Activated naive CD4-positive, alpha-beta T cell treated with anti-CD3 and anti-CD28 coated beads, Interleukin-2, amount 50 U/mL, for 72 hours (primary cell): ENCODE results near the gene ADGRL3. TPM values are rescaled to one million over a fixed set of nuclear protein-coding genes. Genes with fewer than 3 reads are reported as not detected.

Experiments used
- ATAC-seq, 2 donors: fragments of 150-1000 bp; cut with Tn5 transposase; 2 replicates each; pipeline ENCODE4 v1.10.0; 2021; ENCODE audit warnings: mild to moderate bottlenecking in 2 of 2, moderate library complexity in 2 of 2
- DNase-seq, 2 donors: peaks; one replicate each; pipeline ENCODE4 v3.0.0; 2021 to 2022; ENCODE audit warnings: low spot score in 2 of 2
- H3K27ac Mint-ChIP-seq, 2 donors: one replicate each; pipeline ENCODE4 v1.8.0; 2022; ENCODE audit warnings: mild to moderate bottlenecking in 2 of 2, mixed read lengths in 2 of 2
- H3K36me3 Mint-ChIP-seq, 2 donors: one replicate each; pipeline ENCODE4 v1.8.0; 2022; ENCODE audit warnings: mixed read lengths in 2 of 2
- H3K9me3 Mint-ChIP-seq, 2 donors: one replicate each; pipeline ENCODE4 v1.8.0; 2022; ENCODE audit warnings: mixed read lengths in 2 of 2
- total RNA-seq, 2 donors: library from RNA; stranded (reverse); gene quantifications; one replicate each; pipeline ENCODE4 v1.2.3, GENCODE V29; 2022

The ADGRL3 gene
- total RNA-seq, 2 donors from 2014 or later, result not detected

DNA sequence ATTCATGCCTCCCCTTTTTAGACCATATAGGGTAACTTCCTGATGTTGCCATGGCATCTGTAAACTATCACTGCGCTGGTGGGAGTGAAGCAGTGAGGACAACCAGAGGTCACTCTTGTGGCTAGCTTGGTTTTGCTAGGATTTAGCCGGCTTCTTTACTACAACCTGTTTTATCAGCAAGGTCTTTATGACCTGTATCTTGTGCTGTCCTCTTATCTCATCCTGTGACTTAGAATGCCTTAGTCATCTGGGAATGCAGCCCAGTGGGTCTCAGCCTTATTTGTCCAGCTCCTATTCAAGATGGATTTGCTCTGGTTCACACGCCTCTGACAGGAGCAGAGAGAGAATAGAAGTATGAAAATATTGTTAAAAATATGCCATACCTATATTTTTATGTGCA lies 355.7 kb downstream of the ADGRL3 start:
- no peak for ATAC-seq
- Mint-ChIP-seq H3K36me3 (no peaks in the 10 kb centered on the region), H3K27ac (no peak overlapping the region), H3K9me3 (peaks cover 9 to 15% of the 10 kb centered on the region in 2 donors)
- DNase-seq, result no peak

DNA sequence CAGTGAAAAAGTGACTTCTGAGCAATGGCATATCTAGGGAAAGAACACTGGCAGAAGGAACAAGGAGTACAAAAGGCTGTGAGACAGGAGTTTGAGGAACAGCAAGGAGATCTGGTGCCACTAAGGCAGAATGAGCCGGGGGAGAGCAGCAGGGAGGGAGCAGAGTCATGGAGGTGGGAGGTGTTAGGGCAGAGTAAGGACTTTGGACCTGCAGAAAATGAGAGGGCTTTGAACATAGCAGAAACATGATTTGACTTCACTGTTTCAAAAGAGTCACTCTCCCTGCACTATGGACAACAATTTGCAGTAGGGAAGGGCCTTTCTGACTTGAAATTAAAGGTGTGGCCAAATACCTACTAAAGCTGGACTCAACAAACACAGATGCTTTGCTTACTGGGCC lies 356.2 kb downstream of the ADGRL3 start:
- Mint-ChIP-seq H3K9me3 (peaks cover 9 to 15% of the 10 kb centered on the region in 2 donors), H3K27ac (no peak overlapping the region), H3K36me3 (no peaks in the 10 kb centered on the region)
- ATAC-seq (no peak), DNase-seq (no peak)

- ATAC-seq (no peak), DNase-seq (no peak)
- no peaks in the 10 kb centered on the region for H3K36me3 Mint-ChIP-seq
- peaks cover 16 to 22% of the 10 kb centered on the region in 2 donors for H3K9me3 Mint-ChIP-seq
- H3K27ac Mint-ChIP-seq, result no peak overlapping the region
Observed at GRCh38 chr4:61559396-61559795, 359.3 kb downstream of the ADGRL3 start.

GRCh38 chr4:61561028-61561427 lies 360.9 kb downstream of the ADGRL3 start:
- ATAC-seq (no peak), DNase-seq (no peak)
- Mint-ChIP-seq H3K36me3 (no peaks in the 10 kb centered on the region), H3K9me3 (peaks cover 14 to 20% of the 10 kb centered on the region in 2 donors), H3K27ac (no peak overlapping the region)

DNA sequence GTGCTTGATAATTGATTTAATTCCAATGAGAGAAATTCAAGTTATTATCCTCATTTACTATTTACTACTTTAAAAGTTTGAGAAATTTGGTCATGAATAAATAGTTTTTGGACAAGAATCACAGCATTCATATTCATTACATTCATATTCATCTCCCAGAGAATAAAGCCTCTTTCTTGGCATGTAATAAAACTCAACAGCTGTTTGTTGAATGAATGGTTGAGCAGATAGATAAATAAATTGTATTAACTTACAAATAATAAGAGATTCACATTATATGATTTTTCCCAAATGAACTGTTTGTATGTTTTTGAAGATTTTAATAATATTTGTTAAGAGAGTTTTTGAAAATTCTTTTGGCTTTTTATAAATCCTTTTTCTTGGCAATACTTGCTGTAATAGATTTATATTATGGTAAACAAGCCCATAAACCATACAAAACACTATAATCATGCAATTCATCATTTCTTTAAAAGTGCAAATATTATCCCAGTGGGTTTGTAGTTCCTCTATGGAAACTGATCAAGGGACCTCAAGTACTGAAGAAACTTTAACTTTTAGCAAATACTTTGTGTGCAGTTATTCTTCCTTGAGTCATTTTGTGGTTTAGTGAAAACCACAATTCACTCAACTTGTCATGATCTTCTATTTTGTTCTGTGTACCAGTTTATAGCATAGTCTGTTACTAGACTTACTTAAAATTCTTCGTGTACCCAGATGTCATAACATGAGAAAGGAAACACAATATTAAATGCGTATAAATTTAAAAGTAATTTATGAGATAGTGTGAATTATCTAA lies 371.8 kb downstream of the ADGRL3 start:
- DNase-seq, result no peak
- Mint-ChIP-seq H3K36me3 (no peaks in the 10 kb centered on the region), H3K9me3 (peaks cover 9 to 17% of the 10 kb centered on the region in 2 donors), H3K27ac (no peak overlapping the region)
- no peak for ATAC-seq

GRCh38 chr4:61575796-61576195 lies 375.7 kb downstream of the ADGRL3 start:
- ATAC-seq, result no peak
- H3K36me3 Mint-ChIP-seq, result no peaks in the 10 kb centered on the region

GRCh38 chr4:61579786-61580185 lies 379.7 kb downstream of the ADGRL3 start:
- Mint-ChIP-seq H3K27ac (no peak overlapping the region), H3K9me3 (peaks cover 17 to 35% of the 10 kb centered on the region in 2 donors), H3K36me3 (no peaks in the 10 kb centered on the region)
- DNase-seq, result no peak
- no peak for ATAC-seq

More at GRCh38 chr4:61575796-61576195, 375.7 kb downstream of the ADGRL3 start:
- Mint-ChIP-seq H3K9me3 (peaks cover 8 to 17% of the 10 kb centered on the region in 2 donors), H3K27ac (peak overlapping the region in 1 of 2 donors; percentile 24)
- no peak for DNase-seq

DNA sequence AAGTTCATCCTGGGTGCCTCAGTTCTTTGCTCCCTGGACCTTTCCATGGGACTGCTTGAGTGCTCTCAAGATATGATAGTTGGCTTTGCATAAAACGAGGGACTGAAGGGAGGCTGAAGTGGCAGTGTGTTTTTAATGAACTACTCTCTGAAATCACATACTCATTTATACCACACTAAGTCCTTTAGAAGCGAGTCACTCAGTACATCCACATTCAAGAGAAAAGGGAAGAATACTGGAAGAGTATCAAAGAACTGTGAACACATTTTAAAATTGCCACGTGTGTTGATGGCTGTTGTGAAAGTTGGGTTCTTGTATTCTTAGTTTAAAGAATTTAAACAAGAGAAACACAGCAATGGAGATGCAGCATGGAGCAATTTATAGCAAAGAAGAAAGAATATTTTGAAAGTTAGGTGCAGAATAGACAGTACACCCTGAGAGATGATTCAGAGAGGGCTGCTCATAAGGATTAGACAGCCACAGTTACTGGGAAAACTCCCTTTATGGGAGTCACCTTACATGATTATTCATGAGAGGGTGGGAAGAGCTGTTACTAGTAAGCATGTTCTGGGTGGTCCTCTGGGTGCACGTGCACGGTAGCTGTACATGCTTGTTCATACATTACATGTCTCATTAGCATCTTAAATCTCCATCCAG lies 380.7 kb downstream of the ADGRL3 start:
- no peaks in the 10 kb centered on the region for H3K36me3 Mint-ChIP-seq
- H3K9me3 Mint-ChIP-seq, result peaks cover 17 to 35% of the 10 kb centered on the region in 2 donors
- no peak for ATAC-seq
- no peak overlapping the region for H3K27ac Mint-ChIP-seq
- no peak for DNase-seq

- H3K27ac Mint-ChIP-seq, result no peak overlapping the region
- no peaks in the 10 kb centered on the region for H3K36me3 Mint-ChIP-seq
- peaks cover 17 to 28% of the 10 kb centered on the region in 2 donors for H3K9me3 Mint-ChIP-seq
- DNase-seq, result no peak
- no peak for ATAC-seq
Observed at GRCh38 chr4:61583696-61584095, 383.6 kb downstream of the ADGRL3 start.

- ATAC-seq (no peak), DNase-seq (no peak)
- Mint-ChIP-seq H3K9me3 (peaks cover 13 to 16% of the 10 kb centered on the region in 2 donors), H3K36me3 (peaks cover 0 to 2% of the 10 kb centered on the region in 2 donors), H3K27ac (no peak overlapping the region)
Observed at GRCh38 chr4:61588621-61589402, 388.7 kb downstream of the ADGRL3 start.

GRCh38 chr4:61590881-61591280 lies 390.8 kb downstream of the ADGRL3 start:
- Mint-ChIP-seq H3K36me3 (peaks cover 0 to 6% of the 10 kb centered on the region in 2 donors), H3K27ac (no peak overlapping the region), H3K9me3 (peaks cover 17 to 21% of the 10 kb centered on the region in 2 donors)
- DNase-seq (no peak), ATAC-seq (no peak)

- H3K36me3 Mint-ChIP-seq, result peaks cover 0 to 6% of the 10 kb centered on the region in 2 donors
- no peak for DNase-seq
- peaks cover 12 to 18% of the 10 kb centered on the region in 2 donors for H3K9me3 Mint-ChIP-seq
- ATAC-seq, result no peak
- no peak overlapping the region for H3K27ac Mint-ChIP-seq
Observed at GRCh38 chr4:61596606-61597340, 396.6 kb downstream of the ADGRL3 start.

GRCh38 chr4:61603086-61603485 lies 403.0 kb downstream of the ADGRL3 start:
- H3K27ac Mint-ChIP-seq, result no peak overlapping the region
- ATAC-seq (no peak), DNase-seq (no peak)
- H3K36me3 Mint-ChIP-seq, result no peaks in the 10 kb centered on the region
- peaks cover 6 to 7% of the 10 kb centered on the region in 2 donors for H3K9me3 Mint-ChIP-seq

GRCh38 chr4:61604054-61604453 lies 403.9 kb downstream of the ADGRL3 start:
- Mint-ChIP-seq H3K27ac (no peak overlapping the region), H3K36me3 (no peaks in the 10 kb centered on the region), H3K9me3 (peaks cover 6 to 7% of the 10 kb centered on the region in 2 donors)
- ATAC-seq, result no peak
- no peak for DNase-seq

DNA sequence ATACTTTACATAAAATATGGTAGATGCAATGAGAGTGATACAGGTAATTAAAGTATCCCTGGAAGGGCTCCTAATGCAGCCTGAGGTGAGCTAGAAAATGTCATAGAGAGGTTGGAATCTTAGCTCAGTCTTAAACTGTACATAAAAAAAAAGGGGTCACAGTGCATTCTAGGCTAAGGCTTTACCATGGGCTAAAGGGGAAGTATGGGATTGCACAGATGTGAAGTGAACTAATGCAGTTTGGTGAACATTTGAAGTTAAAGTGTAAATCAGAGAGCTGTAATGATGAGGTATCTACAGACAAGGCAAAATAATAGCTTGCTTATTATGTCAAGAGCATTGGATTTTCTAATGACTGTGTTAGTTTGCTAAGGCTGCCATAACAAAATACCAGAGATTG lies 405.9 kb downstream of the ADGRL3 start:
- ATAC-seq, result no peak
- Mint-ChIP-seq H3K36me3 (no peaks in the 10 kb centered on the region), H3K27ac (no peak overlapping the region), H3K9me3 (peaks cover 6 to 7% of the 10 kb centered on the region in 2 donors)
- DNase-seq, result no peak

DNA sequence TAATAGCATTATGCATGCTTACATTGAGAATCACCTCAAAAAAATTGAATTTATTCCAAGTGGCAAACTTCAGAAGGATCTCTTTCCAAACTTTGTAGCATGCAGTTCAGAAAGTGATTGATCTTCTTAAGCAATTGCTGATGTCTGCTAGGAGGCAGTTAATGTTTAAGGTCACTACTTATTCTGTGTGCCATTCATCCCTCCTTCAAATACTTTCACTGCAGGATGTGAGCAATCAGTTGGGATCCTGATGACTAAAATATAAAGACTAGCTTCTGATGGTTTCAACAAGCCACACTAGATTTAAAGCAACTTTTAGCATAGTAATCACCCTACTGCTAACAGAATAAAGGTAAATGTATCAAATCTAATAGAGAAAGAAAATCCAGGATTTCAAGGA lies 414.1 kb downstream of the ADGRL3 start:
- Mint-ChIP-seq H3K27ac (no peak overlapping the region), H3K9me3 (peaks cover 5 to 8% of the 10 kb centered on the region in 2 donors), H3K36me3 (no peaks in the 10 kb centered on the region)
- DNase-seq (no peak), ATAC-seq (no peak)
